HG02943 (cell line): Measurements from ENCODE around the gene KCNJ8.
"Not testable (repeated sequence)": the region's sequence is repeated elsewhere in the genome, so short reads cannot be mapped to it uniquely, and the experiment has no call there.

Experiments
- ATAC-seq: cut with Tn5 transposase; IDR thresholded peaks from one replicate; pipeline ENCODE4 v1.9.1; 2021; ENCODE audit warnings: mild to moderate bottlenecking, low read depth, moderate library complexity; ENCODE audit not compliant: unreplicated experiment

KCNJ8 gene

DNA sequence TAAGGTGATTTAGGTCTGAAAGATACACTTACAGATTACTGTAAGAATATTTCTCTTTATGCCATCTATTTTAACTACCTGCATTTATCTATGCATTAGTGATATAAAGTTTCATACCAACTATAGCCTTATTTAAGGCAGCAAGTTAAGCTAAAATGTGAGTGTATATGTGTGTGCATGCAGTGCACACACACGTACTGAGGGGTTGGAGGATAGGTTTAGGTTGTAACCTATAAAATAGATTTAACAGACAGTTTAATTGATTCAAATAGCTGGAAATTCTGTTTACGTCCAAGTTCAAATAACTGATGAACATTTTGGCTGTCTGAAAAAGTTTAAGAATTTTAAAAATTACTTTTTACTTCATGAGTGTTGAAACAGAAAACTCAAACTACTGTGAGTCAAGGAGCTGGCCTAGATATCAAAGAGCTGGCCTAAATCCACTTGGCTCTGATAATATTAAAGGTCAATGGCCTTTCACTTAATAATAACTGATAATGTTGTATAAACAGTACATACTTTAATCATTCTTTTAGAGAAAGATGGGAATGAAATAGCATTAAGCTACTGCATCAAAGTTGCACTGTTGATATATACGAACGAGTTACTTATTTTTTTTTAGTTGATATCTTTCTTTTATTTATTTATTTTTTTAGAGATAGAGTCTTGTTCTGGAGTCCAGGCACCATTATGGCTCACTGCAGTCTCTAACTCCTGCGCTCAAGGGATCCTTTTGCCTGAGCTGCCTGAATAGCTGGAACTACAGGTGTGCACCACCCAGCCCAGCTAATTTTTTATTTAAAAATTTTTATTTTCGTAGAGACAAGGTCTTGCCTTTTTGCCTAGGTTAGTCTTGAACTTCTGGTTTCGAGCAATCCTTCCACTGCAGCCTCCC is 13.8 kb upstream of the KCNJ8 start:
- ATAC-seq = no peak

DNA sequence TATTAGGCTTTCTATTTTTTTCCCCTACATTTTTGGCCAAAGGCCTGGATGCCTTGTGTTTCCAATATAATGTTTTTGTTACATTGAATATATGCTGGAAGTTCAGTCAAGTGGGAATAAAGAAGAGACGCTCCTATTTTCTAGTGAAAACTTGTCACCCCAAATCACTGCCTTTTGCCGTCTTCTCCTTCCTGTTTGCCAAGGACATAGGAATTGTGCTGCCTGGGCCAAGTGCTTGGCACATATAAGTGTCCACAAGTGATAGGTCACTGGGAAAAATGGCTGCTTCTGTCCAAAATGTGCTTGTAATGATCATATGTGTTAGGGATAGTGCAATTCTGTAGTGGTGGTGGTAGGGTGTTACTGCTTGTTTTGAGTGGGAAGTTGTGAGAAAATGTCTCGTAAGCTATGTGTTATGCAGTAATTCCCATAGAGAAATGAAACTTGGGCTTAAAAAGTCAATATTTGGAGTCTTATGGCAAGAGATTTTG is 11.6 kb upstream of the KCNJ8 start:
- no peak for ATAC-seq

DNA sequence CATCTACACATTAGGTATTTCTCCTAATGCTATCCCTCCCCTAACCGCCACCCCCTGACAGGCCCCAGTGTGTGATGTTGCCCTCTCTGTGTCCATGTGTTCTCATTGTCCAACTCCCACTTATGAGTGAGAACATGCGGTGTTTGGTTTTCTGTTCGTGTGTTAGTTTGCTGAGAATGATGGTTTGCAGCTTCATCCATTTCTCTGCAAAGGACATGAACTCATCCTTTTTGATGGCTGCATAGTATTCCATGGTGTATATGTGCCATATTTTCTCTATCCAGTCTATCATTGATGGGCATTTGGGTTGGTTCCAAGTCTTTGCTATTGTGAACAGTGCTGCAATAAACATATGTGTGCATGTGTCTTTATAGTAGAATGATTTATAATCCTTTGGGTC is 8.2 kb upstream of the KCNJ8 start:
- not testable (repeated sequence) for ATAC-seq

DNA sequence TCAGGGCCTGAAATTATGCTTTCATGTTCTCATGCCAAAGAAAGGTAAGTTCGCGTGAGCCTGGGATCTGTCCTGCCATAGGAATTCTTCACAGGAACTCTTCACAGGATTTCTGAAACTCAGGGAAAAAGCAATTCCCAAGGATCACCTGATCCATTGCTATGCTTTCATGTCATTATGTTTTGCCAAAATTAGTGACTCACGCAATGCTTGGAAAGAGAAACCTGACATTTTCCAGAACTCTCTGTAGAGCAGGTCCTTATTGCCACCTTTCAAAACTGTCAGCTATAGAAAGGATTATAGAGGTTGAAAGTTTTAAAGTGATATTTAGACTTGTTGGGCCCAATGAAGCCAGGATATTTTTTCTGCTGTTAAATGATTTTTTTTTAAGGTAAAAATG is 6.3 kb upstream of the KCNJ8 start:
- ATAC-seq = no peak

DNA sequence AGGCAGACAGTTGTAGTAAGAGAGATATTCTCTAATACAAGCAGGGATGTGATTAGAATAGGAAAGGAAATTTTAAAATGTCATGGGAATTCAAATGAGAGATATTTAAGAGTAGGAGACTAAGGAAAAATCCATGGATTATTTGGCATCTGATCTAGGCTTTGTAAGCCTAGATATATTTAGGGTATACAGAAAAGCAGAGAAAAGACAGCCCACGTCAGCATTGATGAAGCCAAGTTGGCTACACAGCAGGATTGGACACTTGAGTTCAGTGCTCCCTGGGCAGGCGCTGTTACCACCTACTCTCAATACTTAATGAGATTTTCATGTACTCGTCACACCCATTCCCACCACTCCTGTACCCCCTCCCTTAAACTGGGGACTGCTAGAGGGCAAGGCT is 1.7 kb upstream of the KCNJ8 start:
- ATAC-seq = no peak

DNA sequence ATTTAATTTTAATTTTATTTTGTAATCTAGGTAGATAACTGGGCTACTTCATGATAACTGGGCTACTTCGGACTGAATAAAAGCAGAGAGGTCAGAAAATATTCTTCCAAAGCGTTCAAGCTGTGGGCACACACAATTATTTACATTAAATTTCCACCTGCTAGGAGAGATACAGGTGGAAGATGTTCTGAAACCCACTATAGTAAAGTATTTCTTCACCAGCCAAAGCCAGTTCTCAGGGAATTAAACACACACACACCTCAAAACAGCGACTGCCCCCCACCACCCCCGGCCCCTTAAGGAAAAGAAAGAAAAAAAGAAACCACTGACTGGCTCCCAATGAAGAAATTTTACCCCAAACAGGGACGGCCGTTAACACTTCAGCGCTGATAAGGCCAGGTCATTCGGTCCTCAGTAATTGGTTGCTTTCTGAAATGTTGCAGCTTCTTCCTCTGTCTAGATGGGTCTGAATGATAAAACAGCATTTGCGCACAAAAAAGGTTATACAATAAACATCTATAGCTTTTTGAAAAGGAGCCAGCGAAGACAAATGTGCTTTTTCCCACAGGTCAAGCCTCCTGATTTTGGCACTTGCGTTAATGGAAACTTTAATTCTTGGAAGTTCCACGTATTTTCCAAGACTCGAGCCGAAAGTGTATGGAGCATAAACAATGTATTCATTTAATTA is 771 bp upstream of the KCNJ8 start:
- ATAC-seq = no peak

DNA sequence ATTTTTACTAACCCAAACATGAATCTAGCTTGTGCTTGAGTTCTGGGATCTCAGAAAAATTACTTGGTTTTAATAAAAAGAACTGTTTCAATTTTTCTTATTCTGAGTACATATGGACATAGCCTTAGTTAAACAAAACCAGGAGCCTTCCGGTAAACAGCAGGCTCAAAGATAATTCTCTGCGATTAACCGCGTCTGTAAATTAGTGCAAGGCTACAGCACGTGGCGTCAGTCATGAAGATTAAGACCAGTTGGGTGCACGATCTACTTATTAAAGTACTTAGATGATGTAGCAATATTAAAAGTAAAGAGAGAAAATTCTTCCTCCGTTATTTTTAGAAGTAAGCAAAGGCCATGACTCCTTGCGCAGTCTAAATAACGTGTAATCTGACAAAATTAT is 700 bp downstream of the KCNJ8 start:
- ATAC-seq = no peak

DNA sequence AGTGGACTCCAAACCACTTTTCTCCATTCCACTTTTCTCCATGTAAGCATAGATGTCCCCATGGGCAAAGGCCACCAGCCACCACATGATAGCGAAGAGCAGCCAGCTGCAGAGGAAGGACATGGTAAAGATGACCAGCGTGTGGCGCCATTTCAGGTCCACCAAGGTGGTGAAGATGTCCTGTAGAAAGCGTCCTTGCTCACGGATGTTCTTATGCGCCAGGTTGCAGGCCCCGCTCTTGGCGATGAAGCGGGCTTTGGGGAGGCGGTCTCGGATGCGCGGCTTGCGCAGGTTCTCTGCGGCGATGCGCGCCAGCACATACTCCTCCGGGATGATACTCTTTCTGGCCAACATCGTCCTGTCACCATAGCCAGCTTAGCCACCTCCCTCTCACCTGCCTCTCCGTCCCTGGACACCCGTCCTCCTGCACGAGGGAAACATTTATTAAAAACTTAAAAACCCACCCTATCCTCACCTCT is 1.2 kb downstream of the KCNJ8 start:
- no peak for ATAC-seq

DNA sequence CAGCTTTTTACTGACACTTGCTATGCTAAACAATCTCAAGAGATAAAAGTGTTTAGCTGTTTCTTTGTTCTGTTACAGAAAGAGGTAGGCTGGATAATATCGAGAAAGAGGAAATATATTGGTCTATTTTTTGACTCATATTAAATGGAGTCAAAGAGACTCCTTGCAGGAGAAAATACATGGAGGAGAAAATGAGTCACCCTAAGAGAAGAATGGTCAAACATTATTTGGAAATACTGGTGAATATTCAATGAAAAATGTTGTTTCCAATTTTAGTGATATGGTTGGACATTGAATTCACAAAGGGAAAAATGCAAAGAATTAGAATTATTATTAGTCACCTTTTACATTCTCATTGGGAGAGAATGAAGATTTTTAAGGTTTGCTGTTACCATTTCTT is 3.2 kb downstream of the KCNJ8 start:
- no peak for ATAC-seq

DNA sequence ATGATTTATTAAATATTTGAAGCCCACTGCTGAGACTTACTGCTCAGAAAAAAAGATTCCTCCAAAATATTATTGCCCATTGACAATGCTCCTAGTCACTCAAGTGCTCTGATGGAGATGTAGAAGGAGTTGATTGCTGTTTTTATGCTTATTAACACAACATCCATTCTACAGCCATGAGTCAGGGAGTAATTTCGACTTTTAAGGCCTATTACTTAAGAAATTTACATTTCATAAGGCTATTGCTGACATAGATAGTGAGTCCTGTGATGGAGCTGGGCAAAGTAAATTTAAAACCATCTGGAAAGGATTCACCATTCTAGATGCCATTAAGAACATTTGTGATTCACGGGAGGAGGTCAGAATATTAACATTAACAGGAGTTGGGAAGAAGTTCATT is 5.2 kb downstream of the KCNJ8 start:
- ATAC-seq = no peak

DNA sequence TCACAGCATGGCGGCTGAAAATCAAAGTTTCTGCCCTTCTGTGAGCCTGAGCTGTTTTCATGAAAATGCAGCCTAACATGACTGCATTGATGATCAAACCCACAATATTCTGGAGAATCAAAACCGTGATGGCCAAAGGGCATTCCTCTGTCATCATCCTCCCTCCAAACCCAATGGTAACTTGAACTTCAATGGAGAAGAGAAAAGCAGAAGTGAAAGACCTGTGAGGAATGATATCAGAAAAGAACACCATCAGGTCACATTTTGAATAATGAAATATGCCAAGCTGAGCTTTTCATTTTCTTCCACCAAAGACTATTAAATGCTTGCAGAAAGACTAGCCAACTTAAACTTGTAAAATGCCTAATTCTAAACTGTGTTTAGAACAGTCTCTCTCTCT is 8.1 kb downstream of the KCNJ8 start:
- ATAC-seq = no peak

DNA sequence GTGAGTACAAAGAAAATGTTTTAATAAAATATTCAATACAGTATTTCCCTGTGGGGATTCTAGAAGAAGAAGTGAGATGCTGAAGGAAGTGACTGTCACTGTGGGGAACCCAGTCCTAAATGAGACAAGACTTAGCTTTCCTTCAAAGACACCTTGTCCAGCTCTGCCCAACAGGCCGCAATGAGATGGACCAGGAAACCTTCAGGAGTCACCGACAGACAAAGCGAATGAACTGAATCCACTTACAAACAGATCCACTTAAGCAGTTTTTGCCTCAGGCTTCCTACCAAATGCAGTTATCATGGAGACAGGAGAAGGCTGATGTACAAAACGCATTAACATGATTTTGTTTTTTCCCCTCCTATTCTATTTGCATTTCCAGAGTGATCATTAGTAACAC is 9.6 kb downstream of the KCNJ8 start:
- ATAC-seq = no peak

DNA sequence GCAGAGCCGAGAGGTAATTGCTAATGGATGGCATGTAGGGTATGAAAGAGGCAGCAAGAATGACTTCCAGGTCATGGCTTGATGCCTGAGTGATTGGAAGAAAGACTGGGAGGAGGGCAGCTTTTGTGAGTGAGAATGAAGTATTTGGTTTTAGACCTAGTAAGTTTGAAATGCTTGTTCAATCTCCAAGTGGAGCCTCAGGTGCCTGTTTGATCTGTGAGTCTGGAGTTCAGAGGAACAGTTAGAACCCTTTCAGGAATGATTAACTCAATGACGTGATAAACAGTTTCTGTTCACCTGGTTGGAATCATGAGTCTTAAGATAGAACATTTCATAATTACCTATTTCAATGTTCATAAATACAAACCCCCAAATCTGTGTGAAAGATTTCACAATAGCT is 10.4 kb downstream of the KCNJ8 start:
- no peak for ATAC-seq

DNA sequence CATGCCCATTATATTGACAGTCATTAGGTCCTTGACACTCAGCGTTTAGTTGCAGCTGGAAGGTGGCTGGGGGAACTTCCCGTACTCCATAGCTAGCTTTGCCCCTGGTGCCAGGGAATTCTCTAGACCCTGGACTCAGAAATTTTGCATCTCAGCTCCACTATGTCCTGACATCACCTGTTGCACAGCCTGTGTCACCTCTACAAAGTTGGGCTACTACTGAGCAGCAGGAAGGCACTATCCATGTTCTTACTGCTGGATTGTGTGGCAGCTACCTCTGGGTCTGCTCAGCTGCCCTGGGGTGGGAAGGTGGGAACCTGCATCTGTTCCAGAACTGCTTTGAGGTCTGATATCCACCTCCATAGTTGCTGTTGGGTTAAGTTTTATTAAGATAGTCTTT is 11.0 kb downstream of the KCNJ8 start:
- ATAC-seq = no peak

DNA sequence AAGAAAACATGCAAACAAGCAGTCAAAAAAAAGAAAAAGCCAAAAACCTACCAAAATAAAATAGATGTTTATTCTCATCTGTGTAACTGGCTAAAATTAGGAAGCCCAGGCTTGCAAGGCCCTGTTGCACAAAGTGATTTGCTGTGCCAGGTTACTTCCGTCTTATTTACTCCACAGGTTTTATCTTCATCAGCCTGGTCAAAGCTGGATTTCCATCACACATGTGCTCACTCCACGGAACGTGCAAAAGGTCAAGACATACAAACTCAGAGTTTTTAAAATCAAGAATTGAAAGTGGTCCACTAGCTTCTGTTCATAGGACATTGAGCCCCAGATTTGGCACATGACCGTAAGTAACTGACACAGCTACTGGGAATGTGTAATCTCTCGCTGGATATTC is 14.8 kb downstream of the KCNJ8 start:
- ATAC-seq = no peak

DNA sequence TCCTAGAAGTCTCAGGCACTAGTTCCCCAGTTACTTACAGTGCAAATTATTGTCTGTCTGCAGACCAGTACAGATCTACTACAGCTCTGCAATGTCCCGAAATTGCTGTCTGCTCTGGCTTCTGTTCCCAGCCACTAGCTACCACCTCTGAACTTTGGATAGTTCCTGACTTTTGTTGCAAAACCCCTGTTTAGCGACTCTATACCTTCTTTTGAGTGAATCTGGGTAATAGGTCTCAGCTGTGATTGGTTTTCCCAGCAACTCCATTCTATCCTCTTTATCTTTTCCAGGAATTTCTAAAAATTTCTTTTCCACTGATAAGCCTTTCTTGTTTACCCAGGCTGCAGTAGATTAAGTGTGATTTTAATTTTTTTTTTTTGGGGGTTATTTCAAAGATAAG is 16.8 kb downstream of the KCNJ8 start:
- ATAC-seq = no peak

DNA sequence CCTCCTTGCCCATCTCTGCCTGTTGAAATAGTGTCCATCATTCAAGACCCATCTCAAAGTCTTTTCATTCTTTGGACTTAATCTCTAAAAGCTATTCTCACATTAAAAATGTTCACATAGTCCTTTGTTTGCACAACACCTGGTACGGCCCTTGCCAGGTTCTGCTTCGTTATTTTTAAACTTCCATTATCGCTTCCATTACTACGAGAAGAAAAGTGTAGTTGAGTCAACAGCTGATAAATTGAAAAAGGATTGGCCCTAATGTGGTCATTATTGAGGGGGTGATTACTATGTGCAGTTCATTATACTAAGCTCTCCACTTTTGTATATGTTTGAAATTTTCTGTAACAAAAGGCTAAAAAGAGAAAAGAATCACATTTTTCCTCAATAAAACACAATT is 17.8 kb downstream of the KCNJ8 start:
- ATAC-seq = no peak

DNA sequence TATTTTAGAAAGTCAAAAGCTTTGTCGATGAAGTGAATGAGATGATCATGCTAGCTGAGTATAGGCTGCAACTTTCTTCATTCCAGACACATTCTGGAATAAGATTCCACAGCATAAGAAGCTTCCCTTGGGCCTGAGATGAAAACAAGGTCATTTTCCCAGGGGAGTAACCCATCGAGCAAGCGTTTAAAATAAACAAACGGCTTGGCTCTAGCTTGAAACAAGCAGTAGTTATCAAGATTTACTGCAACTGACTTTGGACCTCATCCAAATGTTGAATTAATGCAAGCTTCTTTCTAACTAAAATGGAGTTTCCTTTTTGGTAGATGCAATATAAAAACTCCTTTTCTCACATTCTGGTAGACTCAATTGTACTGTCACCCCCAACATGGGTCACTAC is 23.0 kb downstream of the KCNJ8 start:
- no peak for ATAC-seq

DNA sequence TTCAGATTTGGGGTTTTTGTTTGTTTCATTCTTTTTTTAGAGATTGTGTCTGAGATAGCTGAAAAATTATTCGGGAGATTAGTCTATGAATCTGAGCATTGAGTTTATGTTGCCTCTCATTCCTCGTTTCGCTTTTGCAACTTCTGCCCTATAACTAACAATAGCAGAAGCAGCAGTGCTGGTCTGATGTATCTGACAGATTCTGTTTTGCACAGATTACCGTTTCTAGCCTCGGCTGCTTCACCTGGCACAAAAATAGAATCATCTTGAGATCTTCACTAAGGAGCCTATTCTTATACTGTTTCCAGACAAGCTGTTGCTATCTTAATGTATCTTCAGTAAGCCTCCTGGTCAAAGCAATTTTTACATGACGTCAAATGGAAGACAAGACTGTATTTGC is 29.2 kb downstream of the KCNJ8 start:
- no peak for ATAC-seq

DNA sequence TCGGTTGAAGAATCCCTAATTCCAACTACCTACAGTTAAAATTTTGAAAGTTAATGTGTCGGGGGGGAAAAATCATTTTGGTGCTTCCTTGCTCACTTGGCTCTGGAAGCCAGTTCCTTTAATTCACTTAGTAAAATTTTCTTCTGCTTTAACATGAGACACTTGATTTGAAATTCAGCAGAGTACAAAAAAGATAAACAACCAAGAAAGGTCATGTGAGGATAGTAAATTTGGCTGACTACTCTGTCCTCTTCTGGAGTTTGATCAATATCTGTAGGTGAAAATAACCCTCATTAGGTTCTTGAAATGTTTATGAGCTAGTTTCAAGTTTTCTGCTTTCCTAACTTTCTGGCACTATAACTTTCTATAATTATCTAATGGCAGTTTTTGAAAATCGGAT is 43.4 kb downstream of the KCNJ8 start:
- ATAC-seq = no peak

DNA sequence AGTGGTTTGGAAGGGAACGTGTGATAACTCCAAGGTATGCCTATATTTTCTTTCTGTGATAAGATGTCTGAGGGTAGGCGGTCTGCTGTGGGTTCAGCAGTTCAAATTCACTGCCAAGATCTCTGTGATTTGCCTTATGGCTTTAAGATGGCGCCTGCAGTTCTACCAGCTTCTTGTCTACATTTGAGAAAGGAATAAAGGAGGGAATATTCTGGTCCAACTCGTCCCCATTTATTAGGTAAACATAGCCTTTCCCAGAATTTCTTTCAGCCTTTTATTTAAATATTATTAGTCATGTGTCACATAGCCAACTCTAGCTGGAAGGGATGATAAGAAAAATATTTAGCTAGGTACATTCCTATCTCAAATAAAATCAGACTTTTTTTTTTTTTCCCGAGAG is 48.8 kb downstream of the KCNJ8 start:
- no peak for ATAC-seq
